NB4 (cell line): Measurements from ENCODE around the gene ZFP42.

ENCODE experiments used
- DNase-seq: peaks from one replicate; pipeline ENCODE4 v3.0.0; 2010; ENCODE audit warnings: low read depth
- H3K4me3 ChIP-seq: one replicate; pipeline ENCODE4 v1.5.1; 2011; ENCODE audit warnings: mild to moderate bottlenecking, low read depth, low read length, moderate library complexity
- MYC ChIP-seq: IDR thresholded peaks from 2 replicates; pipeline ENCODE4 v1.6.1; 2011; ENCODE audit warnings: low read depth, low read length
- POLR2A ChIP-seq: IDR thresholded peaks from 2 replicates; pipeline ENCODE4 v1.6.1; 2011; ENCODE audit warnings: mild to moderate bottlenecking; ENCODE audit not compliant: insufficient read length; ENCODE audit errors: extremely low read depth
- TF ChIP-seq, protein P1 (sequence below): IDR thresholded peaks from 2 replicates; pipeline ENCODE4 v1.6.1; 2011; ENCODE audit warnings: low read depth, low read length
- TF ChIP-seq, protein P2 (sequence below): IDR thresholded peaks from one replicate; pipeline ENCODE4 v1.5.1; 2012; ENCODE audit warnings: low read depth, low read length

ZFP42 gene

DNA sequence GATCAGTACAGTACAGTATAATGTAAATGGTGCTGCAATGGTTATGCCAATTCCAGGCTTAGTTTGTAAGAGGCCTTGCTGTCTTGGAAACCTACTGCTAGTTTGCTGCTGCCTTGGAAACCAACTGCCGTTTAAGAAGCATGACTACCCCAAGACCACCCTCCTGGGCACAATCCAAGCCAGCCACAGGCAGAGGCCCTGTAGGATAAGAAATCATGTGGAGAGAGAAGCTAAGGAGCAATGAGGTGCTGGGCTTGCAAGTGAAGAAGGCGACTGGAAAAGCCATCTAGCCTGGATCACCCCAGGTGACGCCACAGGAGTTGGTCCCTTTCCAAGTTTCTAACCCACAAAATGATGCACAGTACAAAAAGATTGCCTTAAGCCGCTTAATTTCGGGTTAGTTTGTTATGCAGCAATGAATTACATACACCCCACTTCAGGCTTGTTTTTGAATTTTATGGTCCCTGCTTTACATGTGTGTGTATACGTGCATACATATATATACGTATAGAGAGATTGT is 16.9 kb downstream of the ZFP42 start:
- no peak for DNase-seq
- H3K4me3 ChIP-seq = no peak overlapping the region
- TF ChIP-seq, protein P1, sequence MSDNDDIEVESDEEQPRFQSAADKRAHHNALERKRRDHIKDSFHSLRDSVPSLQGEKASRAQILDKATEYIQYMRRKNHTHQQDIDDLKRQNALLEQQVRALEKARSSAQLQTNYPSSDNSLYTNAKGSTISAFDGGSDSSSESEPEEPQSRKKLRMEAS = no peak
- TF ChIP-seq, protein P2, sequence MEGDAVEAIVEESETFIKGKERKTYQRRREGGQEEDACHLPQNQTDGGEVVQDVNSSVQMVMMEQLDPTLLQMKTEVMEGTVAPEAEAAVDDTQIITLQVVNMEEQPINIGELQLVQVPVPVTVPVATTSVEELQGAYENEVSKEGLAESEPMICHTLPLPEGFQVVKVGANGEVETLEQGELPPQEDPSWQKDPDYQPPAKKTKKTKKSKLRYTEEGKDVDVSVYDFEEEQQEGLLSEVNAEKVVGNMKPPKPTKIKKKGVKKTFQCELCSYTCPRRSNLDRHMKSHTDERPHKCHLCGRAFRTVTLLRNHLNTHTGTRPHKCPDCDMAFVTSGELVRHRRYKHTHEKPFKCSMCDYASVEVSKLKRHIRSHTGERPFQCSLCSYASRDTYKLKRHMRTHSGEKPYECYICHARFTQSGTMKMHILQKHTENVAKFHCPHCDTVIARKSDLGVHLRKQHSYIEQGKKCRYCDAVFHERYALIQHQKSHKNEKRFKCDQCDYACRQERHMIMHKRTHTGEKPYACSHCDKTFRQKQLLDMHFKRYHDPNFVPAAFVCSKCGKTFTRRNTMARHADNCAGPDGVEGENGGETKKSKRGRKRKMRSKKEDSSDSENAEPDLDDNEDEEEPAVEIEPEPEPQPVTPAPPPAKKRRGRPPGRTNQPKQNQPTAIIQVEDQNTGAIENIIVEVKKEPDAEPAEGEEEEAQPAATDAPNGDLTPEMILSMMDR = no peak
- TF ChIP-seq POLR2A (no peak), MYC (no peak)

GRCh38 chr4:188015025-188015940 is 19.7 kb downstream of the ZFP42 start:
- no peak for TF ChIP-seq MYC
- TF ChIP-seq POLR2A = no peak
- TF ChIP-seq, protein P1 = no peak
- TF ChIP-seq, protein P2 = no peak
- no peak overlapping the region for H3K4me3 ChIP-seq
- no peak for DNase-seq

DNA sequence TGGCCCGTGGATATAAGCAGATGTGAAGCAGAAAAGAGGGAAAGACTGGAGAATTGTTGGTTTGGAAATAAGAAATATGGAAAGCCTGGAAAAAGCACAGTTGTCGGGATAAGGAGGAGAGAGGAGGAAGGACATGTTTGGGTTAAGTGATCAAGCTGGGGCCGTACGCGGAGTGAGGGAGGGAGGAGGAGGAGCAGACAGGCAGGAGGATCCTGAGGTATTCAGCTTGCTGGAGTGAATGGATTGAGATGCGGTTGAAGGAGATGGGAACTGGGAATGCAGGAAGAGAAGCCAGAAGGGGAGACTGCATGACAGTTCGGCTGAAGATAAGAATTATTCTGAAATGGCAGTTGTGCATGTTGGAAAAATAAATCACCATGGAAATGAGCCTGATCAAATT is 21.2 kb downstream of the ZFP42 start:
- TF ChIP-seq, protein P2 = no peak
- TF ChIP-seq MYC = no peak
- TF ChIP-seq POLR2A = no peak
- TF ChIP-seq, protein P1 = no peak
- DNase-seq = no peak
- H3K4me3 ChIP-seq = no peak overlapping the region

- no peak for TF ChIP-seq POLR2A
- no peak for TF ChIP-seq MYC
- TF ChIP-seq, protein P1 = no peak
- TF ChIP-seq, protein P2 = no peak
- no peak overlapping the region for H3K4me3 ChIP-seq
- no peak for DNase-seq
Observed at GRCh38 chr4:188018262-188018661, 22.7 kb downstream of the ZFP42 start.

DNA sequence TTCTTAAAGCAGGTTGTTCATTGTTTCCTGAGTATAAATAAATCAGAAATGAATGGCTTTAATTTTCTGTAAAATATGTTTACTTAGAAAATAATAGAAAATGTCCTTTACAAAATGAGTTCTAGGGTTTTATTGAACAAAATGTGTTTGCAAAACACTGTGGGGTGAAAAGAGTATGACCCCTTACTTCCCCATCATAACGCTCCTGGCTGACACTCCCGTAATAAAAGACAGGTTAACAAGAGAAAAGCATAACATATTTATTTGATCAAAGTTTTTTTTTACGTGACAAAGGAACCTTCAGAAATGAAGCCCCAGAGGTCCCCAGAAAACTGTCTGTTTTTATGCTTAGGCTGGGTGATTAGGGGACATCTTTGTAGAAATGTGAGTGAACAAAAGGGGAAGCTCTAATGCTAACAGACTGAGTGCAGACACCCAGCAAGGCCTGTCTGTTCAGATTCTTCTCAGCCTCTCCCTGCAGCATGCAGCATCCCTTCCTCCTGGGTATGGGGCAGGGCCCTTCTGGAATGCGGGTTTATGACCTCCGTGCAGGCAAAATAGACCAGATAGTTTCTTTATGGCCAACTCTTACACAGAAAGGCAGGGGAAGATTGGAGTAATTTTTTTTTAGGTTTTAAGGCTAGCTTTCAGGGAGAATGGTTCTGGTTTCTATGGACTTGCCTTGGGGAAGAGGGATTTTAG is 26.1 kb downstream of the ZFP42 start:
- TF ChIP-seq, protein P2 = no peak
- TF ChIP-seq, protein P1 = no peak
- TF ChIP-seq POLR2A (no peak), MYC (no peak)
- no peak overlapping the region for H3K4me3 ChIP-seq
- DNase-seq = no peak
